Breast epithelium (tissue), 4 donors: ENCODE results near the gene EPM2AIP1. TPM values are rescaled to one million over a fixed set of nuclear protein-coding genes. Genes with fewer than 3 reads are reported as not detected.

Experiments used
- DNase-seq, 2 donors: peaks; one replicate each; pipeline ENCODE4 v3.0.0-alpha.2; 2019; ENCODE audit warnings: low spot score in 2 of 2
- H3K27ac ChIP-seq, 2 donors: fragments of 200-600 bp; sonication (generic) in 1 of 2; one replicate each; pipeline ENCODE4 v1.5.1; 2016 to 2019; ENCODE audit warnings: mild to moderate bottlenecking in 1 of 2
- H3K27me3 ChIP-seq, 2 donors: fragments of 200-600 bp; sonication (generic) in 1 of 2; one replicate each; pipeline versions ENCODE4 v1.5.1 to v1.6.0; 2017 to 2019; ENCODE audit warnings: control low read depth in 1 of 2, mild to moderate bottlenecking in 1 of 2
- H3K36me3 ChIP-seq: fragments of 200-600 bp; one replicate; pipeline ENCODE4 v1.5.1; 2019
- H3K4me1 ChIP-seq, 2 donors: fragments of 200-600 bp; sonication (generic); one replicate each; pipeline ENCODE4 v1.5.1; 2016 to 2019; ENCODE audit warnings: control low read depth in 1 of 2
- H3K4me3 ChIP-seq, 3 donors: fragments of 200-600 bp; sonication (generic); 1 replicate in 2 of 3; 2 replicates in 1 of 3; pipeline ENCODE4 v1.5.1; 2016 to 2019; ENCODE audit warnings: mild to moderate bottlenecking in 3 of 3, moderate library complexity in 2 of 3
- H3K9me3 ChIP-seq, 2 donors: fragments of 200-600 bp; sonication (generic) in 1 of 2; one replicate each; pipeline ENCODE4 v1.5.1; 2016 to 2019; ENCODE audit warnings: control low read depth in 1 of 2
- POLR2A ChIP-seq: fragments of 450-650 bp; IDR thresholded peaks from one replicate; pipeline ENCODE4 v1.6.1; 2016; ENCODE audit warnings: antibody characterized with exemption, mild to moderate bottlenecking, moderate library complexity
- POLR2AphosphoS5 ChIP-seq, 3 donors: sonication (generic); formaldehyde crosslinking; IDR thresholded peaks; one replicate each; pipeline ENCODE4 v1.6.1; 2017; ENCODE audit warnings: antibody characterized with exemption in 3 of 3
- intact Hi-C: fragments of 100-400 bp; cut with DNase I; formaldehyde crosslinking; loops from one replicate; pipeline ENCODE4 v1.15.1; 2023; ENCODE audit warnings: low total_unique reads
- total RNA-seq, 3 donors: library from RNA; depleted of rRNA; stranded (reverse); fragments of >200 nt; gene quantifications; one replicate each; pipeline ENCODE4 v1.1.0, GENCODE V29; 2016
- TF ChIP-seq, protein P1 (sequence below), 3 donors: fragments of 450-650 bp; IDR thresholded peaks; one replicate each; pipeline ENCODE4 v1.5.1; 2016 to 2017; ENCODE audit warnings: antibody characterized with exemption in 3 of 3, mild to moderate bottlenecking in 3 of 3, moderate library complexity in 3 of 3

EPM2AIP1 gene
- total RNA-seq, 3 donors from 2014 or later = 13.8 to 25.5 (median 14.1) TPM

DNA sequence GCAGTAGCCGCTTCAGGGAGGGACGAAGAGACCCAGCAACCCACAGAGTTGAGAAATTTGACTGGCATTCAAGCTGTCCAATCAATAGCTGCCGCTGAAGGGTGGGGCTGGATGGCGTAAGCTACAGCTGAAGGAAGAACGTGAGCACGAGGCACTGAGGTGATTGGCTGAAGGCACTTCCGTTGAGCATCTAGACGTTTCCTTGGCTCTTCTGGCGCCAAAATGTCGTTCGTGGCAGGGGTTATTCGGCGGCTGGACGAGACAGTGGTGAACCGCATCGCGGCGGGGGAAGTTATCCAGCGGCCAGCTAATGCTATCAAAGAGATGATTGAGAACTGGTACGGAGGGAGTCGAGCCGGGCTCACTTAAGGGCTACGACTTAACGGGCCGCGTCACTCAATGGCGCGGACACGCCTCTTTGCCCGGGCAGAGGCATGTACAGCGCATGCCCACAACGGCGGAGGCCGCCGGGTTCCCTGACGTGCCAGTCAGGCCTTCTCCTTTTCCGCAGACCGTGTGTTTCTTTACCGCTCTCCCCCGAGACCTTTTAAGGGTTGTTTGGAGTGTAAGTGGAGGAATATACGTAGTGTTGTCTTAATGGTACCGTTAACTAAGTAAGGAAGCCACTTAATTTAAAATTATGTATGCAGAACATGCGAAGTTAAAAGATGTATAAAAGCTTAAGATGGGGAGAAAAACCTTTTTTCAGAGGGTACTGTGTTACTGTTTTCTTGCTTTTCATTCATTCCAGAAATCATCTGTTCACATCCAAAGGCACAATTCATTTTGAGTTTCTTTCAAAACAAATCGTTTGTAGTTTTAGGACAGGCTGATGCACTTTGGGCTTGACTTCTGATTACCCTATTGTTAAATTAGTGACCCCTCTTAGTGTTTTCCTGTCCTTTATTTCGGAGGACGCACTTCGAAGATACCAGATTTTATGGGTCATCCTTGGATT lies 674 bp upstream of the EPM2AIP1 start, which contains the start of gene MLH1:
Gene MLH1 (plus strand): TSS at position 193 of the 958 bp plus-strand sequence. CDS start 30 bp downstream, at position 223.
- Histone ChIP-seq H3K9me3 (no peaks in the 10 kb centered on the region), H3K27me3 (no peaks in the 10 kb centered on the region), H3K27ac (peak within 1 kb of the TSS; percentile 99), H3K4me3 (peak within 1 kb of the TSS; percentile 66 to 89 (median 78)), H3K36me3 (no peaks in the 10 kb centered on the region), H3K4me1 (peaks cover 2 to 5% of the 10 kb centered on the region in 2 donors)
- TF ChIP-seq, protein P1, sequence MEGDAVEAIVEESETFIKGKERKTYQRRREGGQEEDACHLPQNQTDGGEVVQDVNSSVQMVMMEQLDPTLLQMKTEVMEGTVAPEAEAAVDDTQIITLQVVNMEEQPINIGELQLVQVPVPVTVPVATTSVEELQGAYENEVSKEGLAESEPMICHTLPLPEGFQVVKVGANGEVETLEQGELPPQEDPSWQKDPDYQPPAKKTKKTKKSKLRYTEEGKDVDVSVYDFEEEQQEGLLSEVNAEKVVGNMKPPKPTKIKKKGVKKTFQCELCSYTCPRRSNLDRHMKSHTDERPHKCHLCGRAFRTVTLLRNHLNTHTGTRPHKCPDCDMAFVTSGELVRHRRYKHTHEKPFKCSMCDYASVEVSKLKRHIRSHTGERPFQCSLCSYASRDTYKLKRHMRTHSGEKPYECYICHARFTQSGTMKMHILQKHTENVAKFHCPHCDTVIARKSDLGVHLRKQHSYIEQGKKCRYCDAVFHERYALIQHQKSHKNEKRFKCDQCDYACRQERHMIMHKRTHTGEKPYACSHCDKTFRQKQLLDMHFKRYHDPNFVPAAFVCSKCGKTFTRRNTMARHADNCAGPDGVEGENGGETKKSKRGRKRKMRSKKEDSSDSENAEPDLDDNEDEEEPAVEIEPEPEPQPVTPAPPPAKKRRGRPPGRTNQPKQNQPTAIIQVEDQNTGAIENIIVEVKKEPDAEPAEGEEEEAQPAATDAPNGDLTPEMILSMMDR (IDR thresholded peaks at IDR 0.05) = no peak
- TF ChIP-seq POLR2A = peak; percentile 52
- peak; percentile 89 to 95 (median 92) for TF ChIP-seq POLR2AphosphoS5 (IDR thresholded peaks at IDR 0.05)
- peak; percentile 98 to 100 for DNase-seq
- intact Hi-C loops = no loop called here

DNA sequence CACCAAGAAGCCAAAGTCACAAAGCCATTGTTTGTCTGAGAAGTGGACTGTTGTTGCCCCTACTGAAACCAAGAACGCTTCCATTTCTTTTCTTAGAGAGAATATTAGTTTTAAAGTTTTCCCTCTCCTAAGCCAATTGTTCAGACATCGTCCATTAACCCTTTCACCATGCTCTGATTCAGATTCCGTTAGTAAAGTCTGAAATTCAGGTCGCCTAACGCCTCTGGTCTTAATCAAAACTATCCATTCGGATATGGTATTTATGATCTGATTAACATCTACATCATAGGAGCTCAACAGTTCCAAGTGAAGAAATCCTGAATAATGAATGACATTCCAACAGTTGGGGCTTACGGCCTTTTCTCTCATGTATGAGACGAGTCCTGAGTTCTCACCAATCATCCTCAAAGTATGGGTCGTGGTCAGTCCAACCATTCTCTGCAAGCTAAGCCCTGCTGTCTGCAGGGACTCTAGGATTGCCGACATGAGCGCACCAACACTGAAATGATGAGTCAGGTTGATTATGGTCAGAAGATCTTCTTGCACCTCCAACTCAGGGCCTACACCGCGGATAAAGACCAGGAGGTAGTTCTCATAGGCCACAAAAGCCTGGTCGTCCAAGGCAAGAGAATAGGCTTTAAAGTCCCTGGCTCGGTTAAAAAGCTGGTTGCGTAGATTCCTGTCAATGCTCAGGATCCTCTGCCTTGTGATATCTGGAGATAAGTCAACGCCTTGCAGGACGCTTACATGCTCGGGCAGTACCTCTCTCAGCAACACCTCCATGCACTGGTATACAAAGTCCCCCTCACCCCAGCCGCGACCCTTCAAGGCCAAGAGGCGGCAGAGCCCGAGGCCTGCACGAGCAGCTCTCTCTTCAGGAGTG lies 767 bp downstream of the EPM2AIP1 start:
- Histone ChIP-seq H3K27ac (peak overlapping the region; percentile 99), H3K36me3 (no peaks in the 10 kb centered on the region), H3K4me1 (peaks cover 2 to 9% of the 10 kb centered on the region in 2 donors), H3K27me3 (no peaks in the 10 kb centered on the region), H3K9me3 (no peaks in the 10 kb centered on the region), H3K4me3 (peak overlapping the region; percentile 66 to 89 (median 78))
- TF ChIP-seq, protein P1 (IDR thresholded peaks at IDR 0.05) = no peak
- no peak for TF ChIP-seq POLR2A
- no peak for TF ChIP-seq POLR2AphosphoS5 (IDR thresholded peaks at IDR 0.05)
- no peak for DNase-seq
- intact Hi-C loops = no loop called here

DNA sequence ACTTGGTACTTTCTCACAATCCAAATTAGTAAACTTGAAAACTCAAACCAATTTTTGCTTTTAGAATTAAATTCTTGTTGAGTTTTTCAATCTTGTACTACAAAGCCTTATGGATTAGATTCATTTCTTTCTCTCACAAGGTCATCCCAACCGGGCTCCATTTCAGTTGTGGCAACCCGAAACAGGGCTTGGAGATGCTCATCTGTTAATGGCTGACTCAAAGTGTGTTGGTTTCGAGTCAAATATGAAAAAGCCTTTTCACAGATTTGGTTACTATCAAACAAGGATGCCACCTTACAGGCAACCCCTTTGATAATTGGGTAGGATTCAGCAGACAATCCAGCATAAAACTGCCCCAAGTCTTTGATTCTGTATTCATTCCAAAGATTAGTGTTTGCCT lies 1.8 kb downstream of the EPM2AIP1 start:
- peak overlapping the region; percentile 99 for H3K27ac ChIP-seq
- intact Hi-C loops = no loop called here

DNA sequence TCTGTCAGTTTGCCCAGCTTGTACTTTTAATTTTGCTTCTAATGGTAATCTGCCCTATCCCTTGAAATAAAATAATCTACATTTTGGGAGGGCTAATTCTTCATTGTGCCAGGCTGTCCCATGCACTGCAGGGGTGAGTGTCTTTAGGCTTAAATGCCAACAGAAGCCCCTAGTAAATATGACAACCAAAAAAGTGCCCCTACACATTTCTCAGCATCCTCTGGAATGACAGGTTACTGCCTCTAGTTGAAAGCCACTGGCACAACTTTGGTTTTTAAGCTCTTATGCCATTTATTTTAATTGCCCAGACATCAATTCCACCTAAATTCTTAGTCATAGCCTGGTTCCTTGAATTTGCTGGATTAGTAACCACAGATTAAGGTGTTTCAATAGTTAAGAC lies 3.4 kb downstream of the EPM2AIP1 start:
- no peak overlapping the region for H3K27ac ChIP-seq

More for the DNA sequence above, 1.8 kb downstream of the EPM2AIP1 start:
- DNase-seq = no peak
- Histone ChIP-seq H3K9me3 (no peaks in the 10 kb centered on the region), H3K4me3 (peak overlapping the region; percentile 66 to 89 (median 78)), H3K27me3 (no peaks in the 10 kb centered on the region), H3K4me1 (peaks cover 2 to 9% of the 10 kb centered on the region in 2 donors), H3K36me3 (no peaks in the 10 kb centered on the region)
- no peak for TF ChIP-seq POLR2A

DNA sequence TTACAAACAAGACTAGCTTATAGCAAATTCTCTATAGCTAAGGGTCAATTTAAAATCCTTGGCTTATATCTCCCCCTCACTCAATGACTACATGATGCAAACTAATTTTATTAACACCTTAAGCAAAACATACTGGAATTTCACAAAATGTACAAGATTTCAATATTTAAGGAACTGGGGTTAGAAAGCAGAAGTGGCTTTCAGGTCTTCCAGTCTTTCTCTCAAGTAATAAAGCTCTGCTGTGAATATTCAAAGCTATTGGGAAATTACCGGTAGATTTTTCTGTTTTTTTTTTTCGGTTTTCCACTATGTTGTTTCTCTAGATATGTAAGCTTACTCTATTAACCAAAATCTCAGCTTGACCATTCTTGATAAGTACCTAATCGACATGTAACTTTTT lies 3.9 kb downstream of the EPM2AIP1 start:
- DNase-seq = no peak

More for the DNA sequence above, 3.4 kb downstream of the EPM2AIP1 start:
- Histone ChIP-seq H3K4me1 (peaks cover 2 to 9% of the 10 kb centered on the region in 2 donors), H3K36me3 (no peaks in the 10 kb centered on the region), H3K4me3 (peak overlapping the region in 2 of 3 donors; percentile 8 to 43), H3K27me3 (no peaks in the 10 kb centered on the region), H3K9me3 (no peaks in the 10 kb centered on the region)
- DNase-seq = no peak
- TF ChIP-seq, protein P1 (IDR thresholded peaks at IDR 0.05) = no peak
- no peak for TF ChIP-seq POLR2AphosphoS5 (IDR thresholded peaks at IDR 0.05)
- intact Hi-C loops = no loop called here

More for the DNA sequence above, 3.9 kb downstream of the EPM2AIP1 start:
- intact Hi-C loops = no loop called here
- no peaks in the 10 kb centered on the region for H3K9me3 ChIP-seq
- H3K4me3 ChIP-seq = peak overlapping the region in 2 of 3 donors; percentile 8 to 43
- no peaks in the 10 kb centered on the region for H3K27me3 ChIP-seq
- H3K27ac ChIP-seq = no peak overlapping the region
- no peak for TF ChIP-seq POLR2AphosphoS5 (IDR thresholded peaks at IDR 0.05)
- TF ChIP-seq, protein P1 (IDR thresholded peaks at IDR 0.05) = no peak
- no peak for TF ChIP-seq POLR2A
- H3K4me1 ChIP-seq = peaks cover 2 to 9% of the 10 kb centered on the region in 2 donors
- H3K36me3 ChIP-seq = no peaks in the 10 kb centered on the region
